Liver (tissue), 3 donors: ENCODE data around the gene AVPR1A.
A peak's percentile ranks its signal among the peaks of the same experiment; 100 is the strongest.

ENCODE experiments used
- ATF3 ChIP-seq: IDR thresholded peaks from 2 replicates; pipeline ENCODE4 v1.6.1; 2016; ENCODE audit warnings: antibody characterized with exemption
- CTCF ChIP-seq: fragments of 150-350 bp; IDR thresholded peaks from 2 replicates; pipeline ENCODE4 v1.5.1; 2017; ENCODE audit warnings: improper control_type of control experiment, low read depth, low read length; ENCODE audit not compliant: missing input control
- EGR1 ChIP-seq, 2 donors: IDR thresholded peaks; 2 replicates each; pipeline ENCODE4 v1.6.1; 2016 to 2018; ENCODE audit warnings: antibody characterized with exemption in 2 of 2, low read depth in 2 of 2
- HNF4G ChIP-seq: IDR thresholded peaks from 2 replicates; pipeline ENCODE4 v1.6.1; 2016; ENCODE audit warnings: antibody characterized with exemption
- JUND ChIP-seq, 2 donors: IDR thresholded peaks; 2 replicates each; pipeline ENCODE4 v1.6.1; 2016; ENCODE audit warnings: antibody characterized with exemption in 2 of 2
- MAX ChIP-seq: IDR thresholded peaks from 2 replicates; pipeline ENCODE4 v1.6.1; 2016; ENCODE audit warnings: antibody characterized with exemption
- RAD21 ChIP-seq, 2 donors: IDR thresholded peaks; 2 replicates each; pipeline ENCODE4 v1.6.1; 2016; ENCODE audit warnings: antibody characterized with exemption in 2 of 2, mild to moderate bottlenecking in 2 of 2
- SP1 ChIP-seq: IDR thresholded peaks from 2 replicates; pipeline ENCODE4 v1.6.1; 2018; ENCODE audit warnings: antibody characterized with exemption, mild to moderate bottlenecking
- TAF1 ChIP-seq: conservative IDR thresholded peaks from 2 replicates; pipeline ENCODE4 v1.6.1; 2016; ENCODE audit warnings: antibody characterized with exemption, mild to moderate bottlenecking
- TF ChIP-seq, protein P1 (sequence below): IDR thresholded peaks from 2 replicates; pipeline ENCODE4 v1.6.1; 2016; ENCODE audit warnings: antibody characterized with exemption, mild to moderate bottlenecking
- TF ChIP-seq, protein P2 (sequence below): IDR thresholded peaks from 2 replicates; pipeline ENCODE4 v1.6.1; 2016; ENCODE audit warnings: antibody characterized with exemption
- donor health status: healthy.
- donor health status: healthy.

DNA sequence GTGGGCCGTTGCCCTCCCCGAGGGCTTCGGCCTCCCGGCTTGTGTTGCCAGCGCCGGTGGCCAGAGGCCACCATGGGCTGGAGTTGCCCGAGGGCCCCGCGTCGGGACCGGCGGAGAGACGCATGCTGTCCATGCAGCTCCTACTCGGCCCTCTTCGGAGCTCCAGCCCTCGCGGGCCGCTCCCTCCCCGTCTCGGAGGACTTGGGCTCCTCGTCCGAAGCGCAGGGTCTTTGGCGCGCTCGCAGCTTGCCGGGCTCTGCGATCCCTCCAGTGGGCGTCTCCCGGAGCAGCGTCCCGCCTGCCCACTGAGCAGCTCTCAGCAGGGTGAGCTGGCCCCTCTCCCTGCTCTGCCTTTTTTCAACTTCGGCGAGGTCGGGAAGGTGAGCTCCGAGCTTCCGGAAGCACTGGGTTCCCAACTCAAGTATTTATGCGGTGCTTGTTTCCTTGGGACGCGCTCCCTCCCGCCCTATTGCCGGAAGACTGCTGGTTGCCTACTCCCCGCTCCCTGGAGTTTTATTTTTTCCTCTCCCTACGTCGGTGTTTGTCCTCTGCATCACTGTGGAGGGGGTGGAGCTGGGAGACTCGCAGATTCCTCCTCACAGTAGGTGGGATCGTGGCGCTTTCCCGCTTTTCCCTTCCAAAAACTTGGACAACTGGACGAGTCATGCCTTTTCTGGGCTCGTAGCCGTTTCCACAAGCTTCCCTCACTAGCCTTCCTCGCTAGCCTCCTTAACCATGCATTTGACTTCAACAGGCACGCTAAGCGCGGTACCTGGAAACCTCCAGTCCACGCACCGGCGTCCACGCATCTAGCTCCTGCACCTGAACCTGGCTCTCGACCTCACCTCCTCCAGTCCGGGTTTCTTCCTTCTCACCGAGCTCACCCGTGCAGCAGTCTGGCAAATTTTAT, at the start of gene AVPR1A:
- TF ChIP-seq CTCF (no peak), EGR1 (IDR thresholded peaks at IDR 0.05; ENCODE audit: low read depth in 2 of 2) (no peak), TAF1 (peak; percentile 48), SP1 (no peak), JUND (IDR thresholded peaks at IDR 0.05) (peak in 1 of 2 donors; percentile 19), RAD21 (IDR thresholded peaks at IDR 0.05) (no peak), ATF3 (no peak), HNF4G (no peak), MAX (no peak)
- TF ChIP-seq, protein P1, sequence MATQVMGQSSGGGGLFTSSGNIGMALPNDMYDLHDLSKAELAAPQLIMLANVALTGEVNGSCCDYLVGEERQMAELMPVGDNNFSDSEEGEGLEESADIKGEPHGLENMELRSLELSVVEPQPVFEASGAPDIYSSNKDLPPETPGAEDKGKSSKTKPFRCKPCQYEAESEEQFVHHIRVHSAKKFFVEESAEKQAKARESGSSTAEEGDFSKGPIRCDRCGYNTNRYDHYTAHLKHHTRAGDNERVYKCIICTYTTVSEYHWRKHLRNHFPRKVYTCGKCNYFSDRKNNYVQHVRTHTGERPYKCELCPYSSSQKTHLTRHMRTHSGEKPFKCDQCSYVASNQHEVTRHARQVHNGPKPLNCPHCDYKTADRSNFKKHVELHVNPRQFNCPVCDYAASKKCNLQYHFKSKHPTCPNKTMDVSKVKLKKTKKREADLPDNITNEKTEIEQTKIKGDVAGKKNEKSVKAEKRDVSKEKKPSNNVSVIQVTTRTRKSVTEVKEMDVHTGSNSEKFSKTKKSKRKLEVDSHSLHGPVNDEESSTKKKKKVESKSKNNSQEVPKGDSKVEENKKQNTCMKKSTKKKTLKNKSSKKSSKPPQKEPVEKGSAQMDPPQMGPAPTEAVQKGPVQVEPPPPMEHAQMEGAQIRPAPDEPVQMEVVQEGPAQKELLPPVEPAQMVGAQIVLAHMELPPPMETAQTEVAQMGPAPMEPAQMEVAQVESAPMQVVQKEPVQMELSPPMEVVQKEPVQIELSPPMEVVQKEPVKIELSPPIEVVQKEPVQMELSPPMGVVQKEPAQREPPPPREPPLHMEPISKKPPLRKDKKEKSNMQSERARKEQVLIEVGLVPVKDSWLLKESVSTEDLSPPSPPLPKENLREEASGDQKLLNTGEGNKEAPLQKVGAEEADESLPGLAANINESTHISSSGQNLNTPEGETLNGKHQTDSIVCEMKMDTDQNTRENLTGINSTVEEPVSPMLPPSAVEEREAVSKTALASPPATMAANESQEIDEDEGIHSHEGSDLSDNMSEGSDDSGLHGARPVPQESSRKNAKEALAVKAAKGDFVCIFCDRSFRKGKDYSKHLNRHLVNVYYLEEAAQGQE = no peak
- TF ChIP-seq, protein P2, sequence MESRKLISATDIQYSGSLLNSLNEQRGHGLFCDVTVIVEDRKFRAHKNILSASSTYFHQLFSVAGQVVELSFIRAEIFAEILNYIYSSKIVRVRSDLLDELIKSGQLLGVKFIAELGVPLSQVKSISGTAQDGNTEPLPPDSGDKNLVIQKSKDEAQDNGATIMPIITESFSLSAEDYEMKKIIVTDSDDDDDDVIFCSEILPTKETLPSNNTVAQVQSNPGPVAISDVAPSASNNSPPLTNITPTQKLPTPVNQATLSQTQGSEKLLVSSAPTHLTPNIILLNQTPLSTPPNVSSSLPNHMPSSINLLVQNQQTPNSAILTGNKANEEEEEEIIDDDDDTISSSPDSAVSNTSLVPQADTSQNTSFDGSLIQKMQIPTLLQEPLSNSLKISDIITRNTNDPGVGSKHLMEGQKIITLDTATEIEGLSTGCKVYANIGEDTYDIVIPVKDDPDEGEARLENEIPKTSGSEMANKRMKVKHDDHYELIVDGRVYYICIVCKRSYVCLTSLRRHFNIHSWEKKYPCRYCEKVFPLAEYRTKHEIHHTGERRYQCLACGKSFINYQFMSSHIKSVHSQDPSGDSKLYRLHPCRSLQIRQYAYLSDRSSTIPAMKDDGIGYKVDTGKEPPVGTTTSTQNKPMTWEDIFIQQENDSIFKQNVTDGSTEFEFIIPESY = no peak
